GM18499 (cell line): ENCODE measurements around the gene SLC22A13.
"Not testable (repeated sequence)": the region's sequence is repeated elsewhere in the genome, so short reads cannot be mapped to it uniquely, and the experiment has no call there.

ENCODE experiments used
- ATAC-seq: cut with Tn5 transposase; IDR thresholded peaks from one replicate; pipeline ENCODE4 v1.9.1; 2021; ENCODE audit warnings: moderate number of reproducible peaks; ENCODE audit not compliant: insufficient read depth, unreplicated experiment

SLC22A13 gene

GRCh38 chr3:38264353-38264771 is 1.2 kb upstream of the SLC22A13 start:
- no peak for ATAC-seq

DNA sequence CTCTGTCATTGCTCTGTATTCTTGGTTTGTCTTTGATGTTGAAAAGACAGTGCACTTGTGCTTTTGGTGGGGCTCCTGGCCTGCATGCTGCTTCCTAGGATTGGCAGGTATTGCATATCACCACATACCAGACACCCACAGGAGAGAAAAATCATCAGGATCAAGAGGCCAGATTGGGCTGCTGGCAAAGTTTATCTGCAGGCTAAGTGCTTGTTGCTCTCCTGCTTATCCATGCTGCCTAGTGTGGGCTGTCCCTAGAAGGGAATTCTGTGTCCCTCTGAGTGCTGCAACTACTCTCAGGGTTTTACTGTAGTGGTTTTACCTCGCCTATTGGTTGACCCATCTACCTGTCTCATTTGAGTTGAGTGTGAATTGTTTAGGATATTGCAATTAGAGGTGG is 833 bp upstream of the SLC22A13 start:
- no peak for ATAC-seq

DNA sequence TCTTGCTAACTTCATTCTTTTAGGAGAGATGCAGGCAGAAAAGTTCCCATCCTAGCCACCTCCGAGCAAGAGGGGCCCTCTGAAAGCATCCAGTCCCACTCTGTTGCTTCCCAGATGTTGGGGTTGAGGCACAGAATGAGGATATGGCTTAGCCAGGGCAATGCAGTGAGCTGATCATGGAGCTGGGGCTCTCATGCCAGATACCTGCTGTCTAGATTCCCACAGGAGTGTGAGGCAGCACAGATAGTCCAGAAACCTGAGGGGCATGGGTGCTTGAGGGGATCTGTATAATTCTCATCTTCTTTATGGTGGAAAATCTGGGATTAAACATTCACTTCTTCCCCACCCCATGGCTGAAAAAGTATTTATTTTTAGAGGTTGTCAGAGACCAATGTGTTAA is 1.2 kb downstream of the SLC22A13 start:
- ATAC-seq, result no peak

- ATAC-seq, result no peak
Observed at GRCh38 chr3:38267662-38268061, 2.0 kb downstream of the SLC22A13 start.

DNA sequence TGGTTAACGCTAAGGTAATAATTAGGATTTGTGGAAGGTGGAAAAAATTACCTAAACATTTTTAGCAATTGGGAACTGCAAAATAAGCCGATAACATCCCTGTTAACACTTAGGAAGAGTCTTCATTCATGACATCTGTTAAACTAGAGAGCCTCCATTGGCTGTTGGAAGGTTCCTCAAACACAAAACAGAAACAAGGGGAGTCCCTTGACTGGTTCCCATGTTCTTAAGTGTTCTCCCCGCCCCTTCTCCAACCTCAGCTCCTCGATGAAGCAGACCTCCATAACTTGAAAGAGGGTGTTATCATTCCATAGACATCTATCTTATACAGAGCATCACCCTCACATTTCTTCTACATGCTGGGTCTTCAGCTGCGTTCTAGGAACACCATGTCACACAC is 2.5 kb downstream of the SLC22A13 start:
- ATAC-seq, result no peak

GRCh38 chr3:38268522-38268921 is 2.9 kb downstream of the SLC22A13 start:
- ATAC-seq, result no peak

GRCh38 chr3:38270606-38271005 is 5.0 kb downstream of the SLC22A13 start:
- ATAC-seq, result no peak

DNA sequence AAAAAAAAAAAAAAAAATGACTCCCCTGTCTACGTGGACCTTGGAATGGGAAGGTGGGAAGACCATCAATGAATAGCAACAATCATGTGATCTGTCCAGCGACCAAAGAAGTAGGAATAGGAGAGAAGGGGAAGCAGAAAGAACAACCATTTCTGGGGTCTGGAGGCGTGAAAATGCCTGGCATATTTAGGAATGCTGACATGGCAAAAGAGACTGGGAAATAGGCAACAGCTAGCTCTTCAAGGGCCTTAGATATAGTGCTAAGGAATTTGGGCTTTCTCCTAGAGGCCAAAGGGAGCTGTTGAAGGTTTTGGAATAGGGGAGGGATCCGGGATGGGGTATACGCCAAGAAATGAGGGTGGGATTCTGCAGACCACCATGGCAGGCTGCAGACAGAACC is 5.9 kb downstream of the SLC22A13 start:
- no peak for ATAC-seq

DNA sequence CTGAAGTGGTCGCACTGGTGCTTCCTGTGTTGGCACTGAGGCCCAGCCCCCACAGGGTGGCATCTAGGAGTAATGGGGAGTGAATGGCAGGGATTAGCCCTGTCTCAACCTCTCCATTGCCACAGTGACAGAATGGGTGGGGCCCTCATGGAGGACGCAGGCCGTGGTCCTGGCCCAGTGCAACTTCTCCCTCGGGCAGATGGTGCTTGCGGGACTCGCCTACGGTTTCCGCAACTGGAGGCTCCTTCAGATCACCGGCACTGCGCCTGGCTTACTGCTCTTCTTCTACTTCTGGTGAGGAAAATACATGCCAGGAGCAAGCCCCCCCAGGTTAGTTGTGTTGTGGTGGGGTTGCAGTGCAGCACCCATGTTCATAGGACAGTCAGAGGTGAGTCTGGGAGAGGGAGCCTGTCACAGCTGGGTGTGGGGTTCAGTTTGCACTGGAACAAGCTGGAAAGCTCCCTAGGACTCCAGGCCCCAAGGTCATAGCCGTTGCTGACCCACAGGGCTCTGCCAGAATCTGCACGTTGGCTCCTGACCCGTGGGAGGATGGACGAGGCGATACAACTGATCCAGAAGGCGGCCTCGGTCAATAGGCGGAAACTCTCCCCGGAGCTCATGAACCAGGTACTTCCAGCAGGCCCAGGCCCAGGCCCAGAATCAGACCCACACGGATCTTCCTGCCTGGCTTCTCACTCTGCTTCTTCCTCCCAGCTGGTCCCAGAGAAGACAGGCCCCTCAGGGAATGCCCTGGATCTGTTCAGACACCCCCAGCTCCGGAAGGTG is 9.4 kb downstream of the SLC22A13 start:
- ATAC-seq, result no peak

GRCh38 chr3:38275658-38276057 is 10.0 kb downstream of the SLC22A13 start:
- ATAC-seq, result no peak

GRCh38 chr3:38276081-38276916 is 10.7 kb downstream of the SLC22A13 start:
- ATAC-seq, result no peak

DNA sequence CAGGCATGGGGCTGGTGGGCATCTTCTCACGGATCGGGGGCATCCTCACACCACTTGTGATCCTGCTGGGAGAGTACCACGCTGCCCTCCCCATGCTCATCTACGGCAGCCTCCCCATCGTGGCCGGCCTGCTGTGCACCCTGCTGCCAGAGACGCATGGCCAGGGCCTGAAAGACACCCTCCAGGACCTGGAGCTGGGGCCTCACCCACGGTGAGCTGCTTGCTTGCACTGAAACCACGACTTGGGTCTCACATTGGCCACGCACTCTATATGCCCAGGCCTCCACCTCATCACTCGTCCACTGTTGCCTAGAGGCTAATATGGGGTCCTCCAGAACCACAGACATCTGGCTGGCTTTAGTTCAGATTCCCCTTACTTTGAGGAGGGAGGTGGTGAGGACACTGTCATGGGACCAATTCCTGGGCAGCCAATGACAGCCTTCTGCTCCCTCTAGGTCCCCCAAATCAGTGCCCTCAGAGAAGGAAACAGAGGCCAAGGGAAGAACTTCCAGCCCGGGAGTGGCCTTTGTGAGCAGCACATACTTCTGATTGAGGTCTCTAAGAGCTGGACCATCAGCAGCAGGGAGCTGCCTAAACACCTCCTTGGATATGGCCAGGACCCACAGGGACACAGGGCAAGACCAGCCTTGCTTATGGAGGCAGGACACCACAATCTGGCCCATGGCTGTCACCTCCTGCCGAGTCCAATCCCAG is 11.5 kb downstream of the SLC22A13 start:
- no peak for ATAC-seq

DNA sequence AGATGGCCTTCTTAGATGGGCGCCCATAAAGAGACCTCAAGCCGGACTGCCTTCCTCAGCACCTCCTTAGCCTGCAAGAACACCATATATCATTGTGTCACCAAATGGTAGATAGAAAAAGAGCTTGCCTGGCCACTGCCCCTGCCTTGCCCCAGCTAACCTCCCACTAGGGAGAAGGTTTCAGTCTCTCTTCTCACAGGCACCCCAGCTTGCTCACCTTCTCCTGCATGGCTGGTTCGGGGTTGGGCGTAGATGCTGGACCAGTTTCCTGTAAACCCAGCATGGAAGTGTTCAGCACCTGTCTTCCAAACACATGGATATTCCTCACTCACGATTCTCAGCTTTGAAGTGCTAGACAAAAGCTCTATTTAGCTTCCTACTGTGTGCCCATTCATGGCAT is 13.2 kb downstream of the SLC22A13 start:
- ATAC-seq, result no peak

DNA sequence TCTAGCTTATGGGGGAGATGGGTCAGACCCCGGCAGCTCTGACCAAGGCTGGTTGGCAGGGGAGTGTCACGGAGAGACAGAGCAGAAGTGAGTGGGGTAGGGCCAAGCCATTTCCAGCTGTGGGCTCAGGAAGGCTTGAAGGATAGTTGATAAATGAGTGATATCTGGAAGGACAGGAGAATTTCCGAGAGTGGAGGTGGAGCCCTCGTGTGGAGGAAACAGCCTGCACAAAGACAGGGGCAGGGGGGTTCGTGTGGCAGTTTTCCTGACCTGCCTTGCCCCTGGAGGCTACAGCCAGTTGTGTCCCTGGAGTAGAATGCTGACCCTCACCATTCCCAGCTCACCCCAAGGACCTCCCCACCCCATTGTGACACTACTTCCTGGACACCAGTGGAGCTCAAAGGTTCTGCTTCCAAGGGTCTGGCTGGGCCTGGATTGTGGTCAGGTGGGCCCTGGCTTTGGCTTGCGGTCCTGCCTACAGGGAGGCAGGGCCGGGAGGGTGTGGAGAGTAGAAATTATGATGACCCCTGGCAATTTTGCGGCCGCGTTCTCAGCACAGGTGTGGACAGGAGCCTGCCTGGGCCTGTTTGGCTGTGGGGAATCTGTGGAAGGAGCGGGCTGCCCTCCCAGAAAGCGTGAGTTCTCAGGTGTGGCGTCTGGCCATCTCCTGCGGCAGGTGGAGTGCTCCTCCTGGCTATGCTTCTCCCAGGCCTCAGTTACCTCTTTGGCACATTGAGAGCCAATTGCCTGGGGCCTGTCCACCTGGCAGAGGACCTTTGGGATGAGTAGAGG is 16.5 kb downstream of the SLC22A13 start, which contains the start of gene SLC22A14:
TSS of gene SLC22A14 (plus strand) at position 400 of the 792 bp plus-strand sequence. CDS start 23,733 bp downstream, outside the sequence.
- no peak for ATAC-seq

DNA sequence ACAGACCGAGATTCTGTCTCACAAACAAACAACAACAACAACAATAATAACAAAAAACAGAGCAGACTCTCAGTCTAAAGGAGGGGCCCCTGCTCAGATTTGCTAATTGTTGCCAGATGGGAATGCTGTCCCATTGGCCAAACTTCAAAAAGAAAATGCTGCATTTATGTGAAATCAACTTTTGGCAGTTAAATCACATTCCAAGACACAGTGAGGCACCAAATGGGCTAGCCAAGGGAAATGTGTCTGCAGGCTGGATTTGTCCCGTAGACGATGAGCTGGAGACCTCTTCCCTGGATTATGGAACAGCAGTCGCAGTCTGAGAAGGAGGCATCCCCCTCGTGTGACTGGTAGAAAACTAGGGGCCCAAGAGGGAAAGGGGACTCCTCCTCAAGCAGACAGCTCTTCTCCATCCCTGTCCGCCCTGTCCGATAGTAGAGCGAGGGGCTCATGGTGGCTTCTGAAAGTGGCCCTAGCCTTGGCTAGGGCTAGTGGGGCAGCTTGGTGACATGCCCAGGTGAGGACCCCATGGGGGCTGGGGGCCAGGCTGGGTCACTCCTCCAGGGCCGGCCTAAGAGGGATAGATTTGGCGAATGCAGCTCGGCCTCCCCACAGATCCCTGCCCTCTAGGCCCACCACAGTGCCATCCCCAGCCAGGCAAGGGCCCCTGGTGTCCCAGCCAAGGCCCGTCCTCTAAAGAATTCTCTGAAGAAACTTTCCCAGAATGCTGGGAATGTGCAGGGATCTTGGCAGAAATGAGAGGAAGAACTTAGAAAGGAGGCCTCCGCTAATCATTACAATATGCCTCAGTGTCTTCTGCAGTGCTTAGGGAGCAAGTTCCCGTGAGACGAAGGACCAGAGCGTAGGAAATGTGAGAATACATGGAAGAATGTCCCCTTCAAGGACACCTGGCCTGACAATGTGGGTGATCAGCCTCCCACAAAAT is 18.5 kb downstream of the SLC22A13 start:
- no peak for ATAC-seq

DNA sequence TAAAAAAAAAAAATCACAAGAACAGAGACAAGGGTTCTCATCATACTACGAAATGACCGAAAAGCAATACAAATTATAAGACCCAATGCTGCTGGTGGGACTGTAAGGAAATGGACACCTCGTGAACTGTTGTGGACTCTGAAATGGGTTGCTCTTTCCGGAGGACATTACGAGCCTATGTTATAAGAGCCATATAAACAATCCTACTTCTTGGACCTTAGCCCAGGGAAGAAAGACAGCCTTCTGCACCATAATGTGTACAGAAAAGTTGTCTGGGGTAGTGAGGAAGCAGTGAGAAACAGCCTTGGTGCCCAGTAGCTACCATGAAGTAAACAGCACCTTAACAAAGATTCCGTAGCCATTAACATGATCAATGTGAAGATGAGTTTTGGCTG is 19.1 kb downstream of the SLC22A13 start:
- ATAC-seq, result no peak

- not testable (repeated sequence) for ATAC-seq
Observed at GRCh38 chr3:38289286-38290217, 23.9 kb downstream of the SLC22A13 start.

- ATAC-seq, result not testable (repeated sequence)
Observed at GRCh38 chr3:38297053-38297452, 31.4 kb downstream of the SLC22A13 start.
